Measurements from ENCODE around the gene AFF3. TPM values are rescaled to one million over a fixed set of nuclear protein-coding genes. Genes with fewer than 3 reads are reported as not detected.

Gene AFF3
- total RNA-seq, 4 donors from 2014 or later: 5.3 to 216 (median 12.5) TPM

- DNase-seq: no peak
- Histone ChIP-seq H3K4me1 (no peaks in the 10 kb centered on the region), H3K4me3 (no peak overlapping the region), H3K36me3 (no peaks in the 10 kb centered on the region), H3K27me3 (no peaks in the 10 kb centered on the region), H3K9me3 (no peaks in the 10 kb centered on the region), H3K27ac (no peak overlapping the region)
- no peak for TF ChIP-seq POLR2A (IDR thresholded peaks at IDR 0.05)
- TF ChIP-seq, protein P1, sequence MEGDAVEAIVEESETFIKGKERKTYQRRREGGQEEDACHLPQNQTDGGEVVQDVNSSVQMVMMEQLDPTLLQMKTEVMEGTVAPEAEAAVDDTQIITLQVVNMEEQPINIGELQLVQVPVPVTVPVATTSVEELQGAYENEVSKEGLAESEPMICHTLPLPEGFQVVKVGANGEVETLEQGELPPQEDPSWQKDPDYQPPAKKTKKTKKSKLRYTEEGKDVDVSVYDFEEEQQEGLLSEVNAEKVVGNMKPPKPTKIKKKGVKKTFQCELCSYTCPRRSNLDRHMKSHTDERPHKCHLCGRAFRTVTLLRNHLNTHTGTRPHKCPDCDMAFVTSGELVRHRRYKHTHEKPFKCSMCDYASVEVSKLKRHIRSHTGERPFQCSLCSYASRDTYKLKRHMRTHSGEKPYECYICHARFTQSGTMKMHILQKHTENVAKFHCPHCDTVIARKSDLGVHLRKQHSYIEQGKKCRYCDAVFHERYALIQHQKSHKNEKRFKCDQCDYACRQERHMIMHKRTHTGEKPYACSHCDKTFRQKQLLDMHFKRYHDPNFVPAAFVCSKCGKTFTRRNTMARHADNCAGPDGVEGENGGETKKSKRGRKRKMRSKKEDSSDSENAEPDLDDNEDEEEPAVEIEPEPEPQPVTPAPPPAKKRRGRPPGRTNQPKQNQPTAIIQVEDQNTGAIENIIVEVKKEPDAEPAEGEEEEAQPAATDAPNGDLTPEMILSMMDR (IDR thresholded peaks at IDR 0.05): no peak
Observed at GRCh38 chr2:100053087-100053885, 89.1 kb downstream of the AFF3 start.

- Histone ChIP-seq H3K4me3 (no peak overlapping the region), H3K4me1 (no peaks in the 10 kb centered on the region), H3K36me3 (no peaks in the 10 kb centered on the region), H3K27me3 (no peaks in the 10 kb centered on the region), H3K27ac (no peak overlapping the region), H3K9me3 (no peaks in the 10 kb centered on the region)
- DNase-seq: no peak
- TF ChIP-seq, protein P1 (IDR thresholded peaks at IDR 0.05): no peak
- TF ChIP-seq POLR2A (IDR thresholded peaks at IDR 0.05): no peak
Observed at GRCh38 chr2:100052650-100053049, 89.7 kb downstream of the AFF3 start.

DNA sequence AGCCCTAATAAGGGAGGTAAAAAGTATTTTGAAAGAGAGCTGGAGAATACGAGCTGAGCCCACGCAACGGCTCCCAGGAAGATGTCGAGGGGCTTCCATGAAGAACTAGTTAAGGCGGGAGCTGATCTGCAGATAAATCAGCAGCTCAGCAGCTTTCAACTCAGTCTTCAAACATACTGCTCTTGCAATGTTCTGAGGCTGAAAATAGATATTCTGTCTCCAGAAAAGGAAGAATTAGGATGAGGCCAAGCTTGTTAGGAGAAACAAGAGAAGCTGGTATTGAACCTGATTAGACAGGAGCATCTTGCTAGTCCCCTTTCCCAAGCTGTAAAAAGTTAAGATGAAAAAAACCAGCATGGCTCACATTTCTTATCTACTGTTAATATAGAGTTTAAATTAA is 91.1 kb downstream of the AFF3 start:
- H3K27ac ChIP-seq: no peak overlapping the region
- no peak overlapping the region for H3K4me3 ChIP-seq
- H3K36me3 ChIP-seq: no peaks in the 10 kb centered on the region
- no peaks in the 10 kb centered on the region for H3K4me1 ChIP-seq
- no peaks in the 10 kb centered on the region for H3K9me3 ChIP-seq
- H3K27me3 ChIP-seq: no peaks in the 10 kb centered on the region
- no peak for DNase-seq
- TF ChIP-seq, protein P1 (IDR thresholded peaks at IDR 0.05): no peak
- no peak for TF ChIP-seq POLR2A (IDR thresholded peaks at IDR 0.05)

GRCh38 chr2:100050685-100051084 is 91.7 kb downstream of the AFF3 start:
- no peak overlapping the region for H3K27ac ChIP-seq
- TF ChIP-seq, protein P1 (IDR thresholded peaks at IDR 0.05): no peak
- TF ChIP-seq POLR2A (IDR thresholded peaks at IDR 0.05): no peak
- H3K9me3 ChIP-seq: no peaks in the 10 kb centered on the region
- no peaks in the 10 kb centered on the region for H3K36me3 ChIP-seq
- H3K27me3 ChIP-seq: no peaks in the 10 kb centered on the region
- no peak for DNase-seq
- H3K4me1 ChIP-seq: no peaks in the 10 kb centered on the region
- H3K4me3 ChIP-seq: no peak overlapping the region

DNA sequence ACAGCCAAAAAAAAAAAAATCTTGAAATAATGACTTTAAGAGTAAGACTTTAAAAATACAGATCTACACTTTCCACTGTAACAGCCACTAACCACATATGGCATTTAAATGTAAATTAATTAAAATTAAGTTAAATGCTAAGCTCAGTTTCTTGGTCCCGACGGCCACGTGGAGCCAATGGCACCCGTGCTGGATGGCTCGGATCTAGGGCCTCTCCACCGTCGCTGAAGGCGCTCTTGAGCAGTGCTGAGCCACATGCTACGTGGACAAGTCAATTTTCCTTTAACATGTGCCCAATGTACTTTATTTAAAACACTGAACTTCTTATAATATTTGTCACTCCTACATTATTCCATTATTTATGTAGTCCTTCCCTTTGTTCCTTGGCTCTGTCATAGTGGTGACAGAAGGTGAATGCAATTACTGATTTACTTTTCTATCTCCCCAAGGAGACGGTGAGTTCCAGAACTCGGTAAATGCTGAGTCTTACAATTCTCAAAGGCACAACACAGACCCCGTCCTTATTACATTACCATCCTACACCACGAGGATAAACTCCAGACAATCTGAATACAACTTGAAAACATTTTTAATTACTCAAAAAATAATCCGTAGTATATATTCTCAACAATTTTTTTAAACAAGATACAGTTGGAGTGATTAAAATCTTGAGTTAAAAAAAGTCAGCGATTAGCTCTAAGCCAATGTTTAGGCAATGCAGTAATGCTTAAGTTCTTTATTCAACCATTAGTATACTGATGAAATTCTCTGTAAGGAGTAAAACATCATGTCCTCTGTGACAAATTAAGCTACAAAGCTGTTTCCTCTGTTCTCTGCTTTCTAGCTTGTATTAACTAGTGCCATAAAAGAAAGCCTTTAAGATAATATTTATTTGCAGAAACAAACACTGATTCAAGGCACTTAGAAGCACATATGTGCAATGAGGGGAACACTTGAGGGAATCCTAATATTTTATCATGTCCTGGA is 95.1 kb downstream of the AFF3 start:
- no peak for TF ChIP-seq POLR2A (IDR thresholded peaks at IDR 0.05)
- TF ChIP-seq, protein P1 (IDR thresholded peaks at IDR 0.05): no peak
- Histone ChIP-seq H3K4me1 (no peaks in the 10 kb centered on the region), H3K27me3 (no peaks in the 10 kb centered on the region), H3K27ac (no peak overlapping the region), H3K36me3 (no peaks in the 10 kb centered on the region), H3K9me3 (no peaks in the 10 kb centered on the region), H3K4me3 (no peak overlapping the region)
- DNase-seq: no peak
